Right lobe of liver (tissue), 6 donors: ENCODE results near the gene FHIT. TPM values are rescaled to one million over a fixed set of nuclear protein-coding genes. Genes with fewer than 3 reads are reported as not detected.

Source experiments
- ATAC-seq, 4 donors: fragments of 200-7000 bp; cut with Tn5 transposase; one replicate each; pipeline ENCODE4 v1.9.1; 2020; ENCODE audit warnings: mild to moderate bottlenecking in 4 of 4, moderate library complexity in 4 of 4
- DNase-seq, 3 donors: peaks; one replicate each; pipeline ENCODE4 v3.0.0-alpha.2; 2020
- H3K27ac ChIP-seq, 3 donors: fragments of 200-600 bp; one replicate each; pipeline ENCODE4 v1.8.0; 2022
- H3K27me3 ChIP-seq, 2 donors: fragments of 200-600 bp; one replicate each; pipeline ENCODE4 v1.8.0; 2022
- H3K36me3 ChIP-seq, 4 donors: fragments of 200-600 bp; sonication (generic) in 1 of 4; one replicate each; pipeline versions ENCODE4 v1.5.1 to v1.8.0; 2017 to 2022; ENCODE audit warnings: control low read depth in 1 of 4
- H3K4me1 ChIP-seq, 4 donors: fragments of 200-600 bp; sonication (generic) in 1 of 4; one replicate each; pipeline versions ENCODE4 v1.5.1 to v1.8.0; 2017 to 2022; ENCODE audit warnings: control low read depth in 1 of 4
- H3K4me3 ChIP-seq, 3 donors: fragments of 200-600 bp; one replicate each; pipeline ENCODE4 v1.8.0; 2022
- H3K9me3 ChIP-seq, 4 donors: fragments of 200-600 bp; sonication (generic) in 1 of 4; one replicate each; pipeline versions ENCODE4 v1.5.1 to v1.8.0; 2017 to 2022; ENCODE audit warnings: control low read depth in 1 of 4
- POLR2A ChIP-seq: fragments of 450-650 bp; IDR thresholded peaks from one replicate; pipeline ENCODE4 v1.6.1; 2017; ENCODE audit warnings: antibody characterized with exemption, mild to moderate bottlenecking
- WGBS: methylation state at CpG from one replicate; pipeline ENCODE4 v1.1.6; 2018; ENCODE audit warnings: low coverage, low lambda C conversion rate; ENCODE audit not compliant: insufficient coverage; ENCODE audit errors: missing lambda C conversion rate; 5-methylcytosine and 5-hydroxymethylcytosine counted together
- intact Hi-C, 2 donors: fragments of 100-400 bp; cut with DNase I; formaldehyde crosslinking; loops; one replicate each; pipeline versions ENCODE4 v1.11.2 to v1.14.1; 2022
- total RNA-seq, 6 experiments: library from RNA; depleted of rRNA in 2 of 6; stranded (reverse); fragments of >200 nt in 2 of 6; fragmentation: NEBNext Ultra II Directional in 3 of 6; extraction: Animal tissue kit (Norgen Biotek cat#: 25700) in 3 of 6; gene quantifications; one replicate each; pipeline versions ENCODE4 v1.1.0 to v1.2.4, GENCODE V29; 2016 to 2023
- TF ChIP-seq, protein P1 (sequence below), 4 donors: fragments of 200-600 bp in 3 of 4; fragments of 450-650 bp in 1 of 4; IDR thresholded peaks; one replicate each; pipeline versions ENCODE4 v1.5.1 to v1.8.0; 2016 to 2022; ENCODE audit warnings: antibody characterized with exemption in 4 of 4, mild to moderate bottlenecking in 2 of 4
- donor health status: DM: no; HTN: yes; CAD: no.
- donor health status: DM: no; HTN: no; CAD: no.
- donor health status: DM: no; HTN: no; CAD: no.
- donor health status: DM: no; HTN: yes; CAD: no.
- donor health status: DM: no; HTN: yes; CAD: no.

The FHIT gene
- total RNA-seq, 6 experiments from 2014 or later: 6.6 to 11.2 (median 8.0) TPM

DNA sequence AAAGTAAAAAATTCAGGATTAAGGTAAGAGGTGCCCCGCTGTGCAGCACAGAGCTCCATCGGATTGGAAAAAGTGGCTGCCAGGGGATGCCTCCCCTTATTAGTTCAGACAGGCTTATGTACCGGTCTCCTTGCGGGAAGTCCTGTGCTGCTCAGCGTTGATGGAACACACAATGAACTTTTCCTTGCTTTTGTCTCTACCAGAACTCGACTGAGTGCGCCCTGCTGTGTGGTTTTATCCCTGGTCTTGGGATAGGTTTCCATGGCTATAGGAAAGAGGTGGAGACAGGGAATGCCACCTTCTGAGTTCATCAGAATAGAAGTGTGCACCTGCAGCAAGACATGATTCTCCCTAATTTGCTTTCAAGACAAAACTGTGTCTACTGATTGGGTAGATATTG lies 1455.5 kb downstream of the FHIT start:
- no peak for DNase-seq
- H3K9me3 ChIP-seq: no peaks in the 10 kb centered on the region
- no peak for ATAC-seq
- no peaks in the 10 kb centered on the region for H3K27me3 ChIP-seq
- H3K27ac ChIP-seq: no peak overlapping the region
- no peak overlapping the region for H3K4me3 ChIP-seq
- WGBS: 91% methylated on average over 4 of the region's 7 CpGs
- H3K36me3 ChIP-seq: no peaks in the 10 kb centered on the region
- TF ChIP-seq POLR2A: no peak
- TF ChIP-seq, protein P1, sequence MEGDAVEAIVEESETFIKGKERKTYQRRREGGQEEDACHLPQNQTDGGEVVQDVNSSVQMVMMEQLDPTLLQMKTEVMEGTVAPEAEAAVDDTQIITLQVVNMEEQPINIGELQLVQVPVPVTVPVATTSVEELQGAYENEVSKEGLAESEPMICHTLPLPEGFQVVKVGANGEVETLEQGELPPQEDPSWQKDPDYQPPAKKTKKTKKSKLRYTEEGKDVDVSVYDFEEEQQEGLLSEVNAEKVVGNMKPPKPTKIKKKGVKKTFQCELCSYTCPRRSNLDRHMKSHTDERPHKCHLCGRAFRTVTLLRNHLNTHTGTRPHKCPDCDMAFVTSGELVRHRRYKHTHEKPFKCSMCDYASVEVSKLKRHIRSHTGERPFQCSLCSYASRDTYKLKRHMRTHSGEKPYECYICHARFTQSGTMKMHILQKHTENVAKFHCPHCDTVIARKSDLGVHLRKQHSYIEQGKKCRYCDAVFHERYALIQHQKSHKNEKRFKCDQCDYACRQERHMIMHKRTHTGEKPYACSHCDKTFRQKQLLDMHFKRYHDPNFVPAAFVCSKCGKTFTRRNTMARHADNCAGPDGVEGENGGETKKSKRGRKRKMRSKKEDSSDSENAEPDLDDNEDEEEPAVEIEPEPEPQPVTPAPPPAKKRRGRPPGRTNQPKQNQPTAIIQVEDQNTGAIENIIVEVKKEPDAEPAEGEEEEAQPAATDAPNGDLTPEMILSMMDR (IDR thresholded peaks at IDR 0.05): no peak
- intact Hi-C loops: no loop called here
- H3K4me1 ChIP-seq: no peaks in the 10 kb centered on the region

DNA sequence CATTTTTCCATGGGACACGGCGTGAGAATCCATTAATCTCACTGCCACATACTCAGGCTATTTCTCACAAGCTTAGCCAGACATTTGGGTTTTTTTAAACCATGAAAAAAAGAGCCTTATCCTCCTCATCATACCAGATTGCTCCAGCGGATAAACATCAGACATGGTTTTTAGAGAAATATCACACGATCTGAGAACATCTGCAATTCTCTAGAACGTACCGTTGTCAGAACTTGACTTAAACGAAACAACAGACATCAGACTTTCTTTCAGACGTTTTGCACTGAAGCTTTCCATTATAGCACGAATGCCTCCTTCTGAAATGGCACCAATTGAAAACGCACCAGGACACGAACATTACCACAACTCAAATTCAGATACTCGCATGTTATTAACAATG lies 1457.3 kb downstream of the FHIT start:
- no peaks in the 10 kb centered on the region for H3K27me3 ChIP-seq
- no peak overlapping the region for H3K27ac ChIP-seq
- ATAC-seq: no peak
- H3K9me3 ChIP-seq: no peaks in the 10 kb centered on the region
- DNase-seq: no peak
- no peaks in the 10 kb centered on the region for H3K36me3 ChIP-seq
- TF ChIP-seq, protein P1 (IDR thresholded peaks at IDR 0.05): no peak
- no peak for TF ChIP-seq POLR2A
- no peak overlapping the region for H3K4me3 ChIP-seq
- intact Hi-C loops: no loop called here
- no peaks in the 10 kb centered on the region for H3K4me1 ChIP-seq
- WGBS: 85% methylated on average over 12 of the region's 12 CpGs

DNA sequence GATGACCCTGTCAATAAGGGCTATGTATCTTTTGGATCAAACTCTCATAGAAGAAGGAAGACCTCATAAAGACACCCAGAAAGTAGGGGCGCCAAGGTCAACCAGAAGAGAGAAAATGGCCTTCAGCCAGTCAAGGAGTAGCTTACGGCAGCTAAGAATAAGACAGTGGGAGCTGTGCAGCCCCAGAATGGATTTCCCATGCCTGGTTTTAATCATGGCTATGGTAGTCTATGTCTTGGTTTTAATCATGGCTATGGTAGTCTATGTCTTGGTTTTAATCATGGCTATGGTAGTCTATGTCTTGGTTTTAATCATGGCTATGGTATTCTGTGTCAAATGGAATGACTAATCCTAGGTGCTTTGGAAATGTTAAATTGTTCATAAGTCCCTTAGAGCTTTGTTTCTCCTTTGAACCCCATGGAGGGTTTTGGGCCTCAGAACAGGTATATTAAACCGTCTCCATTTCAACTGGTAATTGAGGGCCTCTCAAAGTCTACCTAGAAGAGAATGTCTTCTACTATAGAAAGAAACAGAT lies 1459.4 kb downstream of the FHIT start:
- intact Hi-C loops: no loop called here
- ATAC-seq (no peak), DNase-seq (no peak)
- WGBS: 83% methylated on average over 2 of the region's 3 CpGs
- no peak overlapping the region for H3K27ac ChIP-seq
- no peaks in the 10 kb centered on the region for H3K9me3 ChIP-seq
- no peaks in the 10 kb centered on the region for H3K27me3 ChIP-seq
- H3K4me3 ChIP-seq: no peak overlapping the region
- H3K36me3 ChIP-seq: no peaks in the 10 kb centered on the region
- TF ChIP-seq POLR2A: no peak
- TF ChIP-seq, protein P1 (IDR thresholded peaks at IDR 0.05): no peak
- no peaks in the 10 kb centered on the region for H3K4me1 ChIP-seq

DNA sequence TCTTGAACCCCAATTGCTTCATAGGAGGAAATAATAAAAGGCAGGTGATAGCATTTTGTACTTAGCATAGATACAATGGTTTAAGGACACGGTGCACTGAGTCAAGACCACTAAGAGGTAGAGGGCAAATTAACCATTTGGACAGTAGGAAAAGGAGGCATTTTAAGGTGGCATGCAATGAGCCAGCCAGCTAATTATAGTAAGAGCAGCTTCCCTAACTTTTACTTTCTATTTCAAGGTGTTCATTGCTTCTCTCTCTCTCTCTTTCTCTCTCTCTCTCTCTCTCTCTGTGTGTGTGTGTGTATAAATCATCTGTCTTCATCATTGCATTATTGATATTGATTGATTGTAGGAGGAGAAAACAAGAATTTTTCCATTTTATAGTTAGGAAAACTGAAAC lies 1461.0 kb downstream of the FHIT start:
- ATAC-seq: no peak
- no peak overlapping the region for H3K4me3 ChIP-seq
- 100% methylated on average over 1 of the region's 1 CpG for WGBS
- H3K9me3 ChIP-seq: no peaks in the 10 kb centered on the region
- H3K4me1 ChIP-seq: no peaks in the 10 kb centered on the region
- intact Hi-C loops: no loop called here
- TF ChIP-seq POLR2A: no peak
- no peaks in the 10 kb centered on the region for H3K36me3 ChIP-seq
- H3K27ac ChIP-seq: no peak overlapping the region
- DNase-seq: no peak
- no peaks in the 10 kb centered on the region for H3K27me3 ChIP-seq

DNA sequence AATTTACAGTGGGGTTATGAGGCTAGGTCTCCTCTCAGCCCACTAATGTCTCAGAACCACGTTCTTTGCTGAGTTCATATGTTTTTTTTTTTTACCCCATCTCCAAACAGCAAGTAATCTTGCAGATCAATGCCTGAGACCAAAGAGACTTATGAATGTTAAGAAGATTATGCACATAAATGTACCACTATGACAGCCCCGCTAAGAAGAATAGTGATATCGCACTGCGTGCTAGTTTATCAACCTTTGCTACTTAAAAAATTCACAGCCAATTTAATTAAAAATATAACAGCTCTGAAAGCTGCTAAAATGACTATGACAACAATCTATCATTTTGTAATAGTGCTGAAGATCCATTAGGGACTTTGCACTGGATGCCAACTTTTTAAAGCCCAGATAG lies 1462.5 kb downstream of the FHIT start:
- H3K27me3 ChIP-seq: no peaks in the 10 kb centered on the region
- ATAC-seq: no peak
- H3K9me3 ChIP-seq: no peaks in the 10 kb centered on the region
- 91% methylated on average over 4 of the region's 4 CpGs for WGBS
- H3K4me3 ChIP-seq: no peak overlapping the region
- no peak for TF ChIP-seq POLR2A
- TF ChIP-seq, protein P1 (IDR thresholded peaks at IDR 0.05): no peak
- intact Hi-C loops: no loop called here
- DNase-seq: no peak
- no peaks in the 10 kb centered on the region for H3K4me1 ChIP-seq
- no peaks in the 10 kb centered on the region for H3K36me3 ChIP-seq
- no peak overlapping the region for H3K27ac ChIP-seq
